Activated naive CD4-positive, alpha-beta T cell treated with anti-CD3 and anti-CD28 coated beads, Interleukin-2, amount 10 ng/mL, durations not matched to agents 7 days and 5 days (primary cell): ENCODE measurements around the gene PSENEN.

Experiments used
- CTCF ChIA-PET: fragments of 350-600 bp; sonication (Branson Sonifier 250); formaldehyde crosslinking; loops from one replicate; lab custom pipeline; 2021; ENCODE audit warnings: antibody characterized with exemption; lab: Charles Lee
- DNase-seq: peaks from one replicate; pipeline ENCODE4 v3.0.0-alpha.2; 2020
- H3K27ac Mint-ChIP-seq: one replicate; pipeline ENCODE4 v1.8.0; 2021; ENCODE audit warnings: mild to moderate bottlenecking, moderate library complexity, mixed read lengths
- H3K27me3 Mint-ChIP-seq: one replicate; pipeline ENCODE4 v1.8.0; 2021; ENCODE audit warnings: mild to moderate bottlenecking, mixed read lengths
- H3K36me3 Mint-ChIP-seq: one replicate; pipeline ENCODE4 v1.8.0; 2021; ENCODE audit warnings: mixed read lengths
- H3K4me1 Mint-ChIP-seq: one replicate; pipeline ENCODE4 v1.8.0; 2021; ENCODE audit warnings: mixed read lengths
- H3K4me3 Mint-ChIP-seq: one replicate; pipeline ENCODE4 v1.8.0; 2021; ENCODE audit warnings: mild to moderate bottlenecking, moderate library complexity, mixed read lengths
- H3K9me3 Mint-ChIP-seq: one replicate; pipeline ENCODE4 v1.8.0; 2021; ENCODE audit warnings: mixed read lengths

The PSENEN gene

GRCh38 chr19:35774274-35775045 lies 29.0 kb downstream of the PSENEN start:
- Mint-ChIP-seq H3K27me3 (no peaks in the 10 kb centered on the region), H3K9me3 (no peaks in the 10 kb centered on the region), H3K4me3 (peak overlapping the region; percentile 81), H3K27ac (no peak overlapping the region), H3K36me3 (peaks cover 22% of the 10 kb centered on the region), H3K4me1 (peaks cover 31% of the 10 kb centered on the region)
- CTCF ChIA-PET = no interaction called here
- no peak for DNase-seq

DNA sequence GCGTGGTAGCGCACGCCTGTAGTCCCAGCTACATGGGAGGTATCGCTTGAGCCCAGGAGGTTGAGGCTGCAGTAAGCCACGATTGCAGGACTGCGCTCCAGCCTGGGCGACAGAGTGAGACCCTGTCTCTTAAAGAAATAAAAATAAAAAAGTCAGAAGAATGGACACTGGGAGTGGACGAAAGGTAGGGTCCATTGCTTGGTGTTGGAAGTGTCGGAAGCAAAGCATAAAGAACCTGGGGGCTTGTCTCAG lies 29.5 kb downstream of the PSENEN start:
- H3K27ac Mint-ChIP-seq = no peak overlapping the region
- peaks cover 26% of the 10 kb centered on the region for H3K36me3 Mint-ChIP-seq
- DNase-seq = no peak
- H3K4me1 Mint-ChIP-seq = peaks cover 31% of the 10 kb centered on the region
- H3K9me3 Mint-ChIP-seq = no peaks in the 10 kb centered on the region
- no peaks in the 10 kb centered on the region for H3K27me3 Mint-ChIP-seq
- peak overlapping the region; percentile 81 for H3K4me3 Mint-ChIP-seq
- CTCF ChIA-PET = no interaction called here

GRCh38 chr19:35775298-35776101 lies 30.0 kb downstream of the PSENEN start, which contains the start of gene ARHGAP33:
ARHGAP33 (plus strand) TSS chr19:35775564; CDS start chr19:35775659, 95 bp downstream.
- DNase-seq = peak; percentile 100
- CTCF ChIA-PET = interaction anchor here (0.9 to 1.4 kb wide), 2 partner anchors 10 to 14 kb away, joined by 3 to 4 read pairs; no protein-coding TSS in a partner anchor
- H3K4me1 Mint-ChIP-seq = peaks cover 28% of the 10 kb centered on the region
- H3K27me3 Mint-ChIP-seq = no peaks in the 10 kb centered on the region
- H3K9me3 Mint-ChIP-seq = no peaks in the 10 kb centered on the region
- H3K27ac Mint-ChIP-seq = peak within 1 kb of the TSS; percentile 64
- H3K36me3 Mint-ChIP-seq = peaks cover 25% of the 10 kb centered on the region
- H3K4me3 Mint-ChIP-seq = peak within 1 kb of the TSS; percentile 81

GRCh38 chr19:35776102-35776788 lies 30.8 kb downstream of the PSENEN start:
- Mint-ChIP-seq H3K27ac (peak overlapping the region; percentile 64), H3K9me3 (no peaks in the 10 kb centered on the region), H3K4me3 (peak overlapping the region; percentile 81), H3K4me1 (peaks cover 28% of the 10 kb centered on the region), H3K36me3 (peaks cover 28% of the 10 kb centered on the region), H3K27me3 (no peaks in the 10 kb centered on the region)
- DNase-seq = no peak
- CTCF ChIA-PET = interaction anchor here (0.6 to 1.4 kb wide), 4 partner anchors 11 to 245 kb away, joined by 3 to 5 read pairs (median 4); no protein-coding TSS in a partner anchor

- no peaks in the 10 kb centered on the region for H3K27me3 Mint-ChIP-seq
- H3K4me3 Mint-ChIP-seq = peak overlapping the region; percentile 81
- CTCF ChIA-PET = interaction anchor here (0.6 to 1.4 kb wide), 3 partner anchors 12 to 244 kb away, joined by 3 to 5 read pairs (median 4); no protein-coding TSS in a partner anchor
- peaks cover 28% of the 10 kb centered on the region for H3K4me1 Mint-ChIP-seq
- DNase-seq = no peak
- no peaks in the 10 kb centered on the region for H3K9me3 Mint-ChIP-seq
- peak overlapping the region; percentile 66 for H3K27ac Mint-ChIP-seq
- peaks cover 33% of the 10 kb centered on the region for H3K36me3 Mint-ChIP-seq
These were observed 31.8 kb downstream of the PSENEN start for GRCh38 chr19:35777086-35777841.

- DNase-seq = no peak
- CTCF ChIA-PET = no interaction called here
- Mint-ChIP-seq H3K27me3 (no peaks in the 10 kb centered on the region), H3K9me3 (no peaks in the 10 kb centered on the region), H3K4me3 (peak overlapping the region; percentile 38), H3K36me3 (peaks cover 38% of the 10 kb centered on the region), H3K4me1 (peaks cover 28% of the 10 kb centered on the region), H3K27ac (no peak overlapping the region)
These were observed 32.5 kb downstream of the PSENEN start for GRCh38 chr19:35777961-35778360.

- CTCF ChIA-PET = no interaction called here
- Mint-ChIP-seq H3K4me3 (no peak overlapping the region), H3K27ac (no peak overlapping the region)
These were observed 33.6 kb downstream of the PSENEN start for GRCh38 chr19:35779033-35779432.

GRCh38 chr19:35780058-35780457 lies 34.6 kb downstream of the PSENEN start:
- no peak for DNase-seq
- Mint-ChIP-seq H3K9me3 (no peaks in the 10 kb centered on the region), H3K4me1 (peaks cover 20% of the 10 kb centered on the region), H3K27me3 (no peaks in the 10 kb centered on the region), H3K4me3 (no peak overlapping the region), H3K36me3 (peaks cover 44% of the 10 kb centered on the region), H3K27ac (no peak overlapping the region)
- CTCF ChIA-PET = no interaction called here

More at GRCh38 chr19:35779033-35779432, 33.6 kb downstream of the PSENEN start:
- Mint-ChIP-seq H3K4me1 (peaks cover 28% of the 10 kb centered on the region), H3K9me3 (no peaks in the 10 kb centered on the region), H3K27me3 (no peaks in the 10 kb centered on the region), H3K36me3 (peaks cover 44% of the 10 kb centered on the region)
- DNase-seq = no peak

- no peak overlapping the region for H3K27ac Mint-ChIP-seq
- peaks cover 18% of the 10 kb centered on the region for H3K4me1 Mint-ChIP-seq
- H3K9me3 Mint-ChIP-seq = no peaks in the 10 kb centered on the region
- H3K4me3 Mint-ChIP-seq = no peak overlapping the region
- H3K27me3 Mint-ChIP-seq = no peaks in the 10 kb centered on the region
- DNase-seq = no peak
- CTCF ChIA-PET = no interaction called here
- H3K36me3 Mint-ChIP-seq = peaks cover 46% of the 10 kb centered on the region
These were observed 35.3 kb downstream of the PSENEN start for GRCh38 chr19:35780717-35781116.

GRCh38 chr19:35781650-35782049 lies 36.2 kb downstream of the PSENEN start:
- CTCF ChIA-PET = no interaction called here
- no peaks in the 10 kb centered on the region for H3K27me3 Mint-ChIP-seq
- no peaks in the 10 kb centered on the region for H3K9me3 Mint-ChIP-seq
- DNase-seq = no peak
- H3K27ac Mint-ChIP-seq = no peak overlapping the region
- H3K4me3 Mint-ChIP-seq = no peak overlapping the region
- H3K36me3 Mint-ChIP-seq = peaks cover 50% of the 10 kb centered on the region
- H3K4me1 Mint-ChIP-seq = peaks cover 12% of the 10 kb centered on the region

DNA sequence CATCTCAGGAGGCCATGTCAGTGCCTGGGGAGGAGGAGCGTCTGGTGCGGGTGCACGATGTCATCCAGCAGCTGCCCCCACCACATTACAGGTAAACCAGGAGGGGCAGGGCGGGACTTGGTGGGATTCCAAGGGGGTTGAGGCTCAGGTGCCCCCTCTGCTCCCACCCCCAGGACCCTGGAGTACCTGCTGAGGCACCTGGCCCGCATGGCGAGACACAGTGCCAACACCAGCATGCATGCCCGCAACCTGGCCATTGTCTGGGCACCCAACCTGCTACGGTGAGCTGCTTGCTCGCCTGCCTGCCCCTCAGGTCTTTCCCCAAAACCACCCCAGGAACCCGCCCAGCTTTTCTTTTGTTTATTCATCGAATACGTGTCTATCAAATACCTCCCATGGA lies 37.1 kb downstream of the PSENEN start:
- DNase-seq = no peak
- Mint-ChIP-seq H3K4me1 (peaks cover 3% of the 10 kb centered on the region), H3K4me3 (no peak overlapping the region), H3K27ac (no peak overlapping the region), H3K27me3 (no peaks in the 10 kb centered on the region), H3K9me3 (no peaks in the 10 kb centered on the region), H3K36me3 (peaks cover 42% of the 10 kb centered on the region)
- CTCF ChIA-PET = no interaction called here

- no peaks in the 10 kb centered on the region for H3K4me1 Mint-ChIP-seq
- H3K4me3 Mint-ChIP-seq = no peak overlapping the region
- H3K27ac Mint-ChIP-seq = no peak overlapping the region
- DNase-seq = no peak
- no peaks in the 10 kb centered on the region for H3K27me3 Mint-ChIP-seq
- H3K9me3 Mint-ChIP-seq = no peaks in the 10 kb centered on the region
- CTCF ChIA-PET = no interaction called here
- H3K36me3 Mint-ChIP-seq = peaks cover 34% of the 10 kb centered on the region
These were observed 38.3 kb downstream of the PSENEN start for GRCh38 chr19:35783469-35784434.
